Placental pericyte (primary cell): ENCODE measurements around the gene POU3F3. TPM values are rescaled to one million over a fixed set of nuclear protein-coding genes. Genes with fewer than 3 reads are reported as not detected.

Source experiments
- small RNA-seq: library from RNA; depleted of rRNA; stranded (forward); fragments of <200 nt; gene quantifications from one replicate; pipeline ENCODE3, GENCODE V24; 2012; ENCODE audit warnings: low replicate concordance
- total RNA-seq: library from RNA; depleted of rRNA; stranded (reverse); fragments of >200 nt; gene quantifications from 2 replicates; pipeline ENCODE4 v1.2.3, GENCODE V29; 2012

POU3F3 gene
- not detected in 2 replicates for total RNA-seq

GRCh38 chr2:104853534-104854497, at the start of gene POU3F3:
TSS of gene POU3F3 (plus strand) at chr2:104854115. CDS start at chr2:104855511, 1,396 bp downstream.

Small RNA genes within 50 kb of the gene (small RNA-seq; reads per million reads assigned to genes)
- gene AC018730.1, result not detected

Other genes with a start within 250 kb of the POU3F3 start
- gene MRPS9, start 184.0 kb downstream of the POU3F3 start, total RNA-seq, result 16.0 and 16.6 TPM in 2 replicates